Measurements from ENCODE around the gene EVI5.
"Not testable (repeated sequence)": the region's sequence is repeated elsewhere in the genome, so short reads cannot be mapped to it uniquely, and the experiment has no call there.

EVI5 gene

DNA sequence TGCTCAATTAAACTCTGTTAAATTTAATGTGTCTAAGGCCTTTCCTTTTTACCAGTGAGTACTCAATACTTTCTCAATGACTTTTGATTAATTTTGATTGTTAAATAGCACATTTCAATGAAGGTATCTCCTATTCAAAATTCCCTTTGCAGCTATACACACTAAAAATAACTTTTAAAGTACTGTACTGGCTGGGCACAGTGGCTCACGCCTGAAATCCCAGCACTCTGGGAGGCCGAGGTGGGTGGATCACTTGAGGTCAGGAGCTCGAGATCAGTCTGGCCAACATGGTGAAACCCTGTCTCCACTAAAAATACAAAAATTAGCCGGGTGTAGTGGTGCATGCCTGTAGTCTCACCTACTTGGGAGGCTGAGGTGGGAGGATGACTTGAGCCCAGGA lies 38.7 kb downstream of the EVI5 start:
- not testable (repeated sequence) for DNase-seq

DNA sequence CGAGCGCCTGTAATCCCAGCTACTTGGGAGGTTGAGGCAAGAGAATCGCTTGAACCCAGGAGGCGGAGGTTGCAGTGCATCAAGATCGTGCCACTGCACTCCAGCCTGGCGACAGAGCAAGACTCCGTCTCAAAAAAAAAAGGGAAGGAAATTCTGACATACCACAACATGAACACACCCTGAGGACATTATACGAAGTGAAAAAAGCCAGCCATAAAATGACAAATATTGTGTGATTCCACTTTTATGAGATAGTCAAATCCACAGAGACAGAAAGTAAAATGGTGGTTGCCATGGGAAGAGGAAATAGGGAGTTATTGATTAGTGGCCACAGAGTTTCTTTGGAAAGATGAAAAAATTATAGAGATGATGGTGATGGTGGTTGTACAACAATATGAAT lies 41.7 kb downstream of the EVI5 start:
- DNase-seq, result no peak

DNA sequence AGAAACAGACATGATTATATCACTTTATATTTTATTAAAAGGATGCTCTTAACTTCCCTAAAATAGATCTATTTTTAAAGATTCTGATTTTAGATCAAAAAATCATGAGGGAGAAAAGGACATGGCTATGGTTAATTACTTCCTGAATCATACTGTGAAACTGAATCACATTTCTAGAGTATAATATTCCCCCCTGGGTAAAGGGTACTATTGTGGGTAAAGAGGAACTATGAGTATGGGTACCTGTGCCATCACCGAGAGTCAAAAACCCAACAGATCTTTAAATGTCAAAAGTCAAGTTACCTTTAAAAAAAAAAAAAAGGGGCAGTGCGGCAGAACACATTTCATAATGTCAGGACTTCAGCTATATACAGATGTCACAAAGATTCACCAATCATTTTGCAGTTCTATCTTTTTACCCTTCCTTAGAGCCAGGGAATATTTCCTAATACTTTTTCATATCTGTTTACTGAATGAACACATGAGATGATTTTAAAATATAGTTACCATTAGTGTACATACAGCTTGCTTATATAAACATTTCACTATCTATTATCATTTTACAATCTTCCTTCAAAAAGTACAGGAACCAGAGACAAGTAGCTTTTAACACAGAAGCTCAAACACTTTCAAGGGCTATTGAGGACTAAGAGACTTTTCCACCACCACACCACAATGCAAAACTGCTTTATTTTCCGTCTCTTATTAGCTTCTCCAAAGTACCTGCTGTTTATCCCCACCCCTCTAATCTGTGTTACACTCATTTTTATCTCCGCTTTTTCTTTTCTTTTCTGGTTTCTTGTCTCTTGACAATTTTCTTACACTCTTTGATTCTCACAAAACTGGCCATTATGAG lies 45.0 kb downstream of the EVI5 start:
- DNase-seq, result no peak

DNA sequence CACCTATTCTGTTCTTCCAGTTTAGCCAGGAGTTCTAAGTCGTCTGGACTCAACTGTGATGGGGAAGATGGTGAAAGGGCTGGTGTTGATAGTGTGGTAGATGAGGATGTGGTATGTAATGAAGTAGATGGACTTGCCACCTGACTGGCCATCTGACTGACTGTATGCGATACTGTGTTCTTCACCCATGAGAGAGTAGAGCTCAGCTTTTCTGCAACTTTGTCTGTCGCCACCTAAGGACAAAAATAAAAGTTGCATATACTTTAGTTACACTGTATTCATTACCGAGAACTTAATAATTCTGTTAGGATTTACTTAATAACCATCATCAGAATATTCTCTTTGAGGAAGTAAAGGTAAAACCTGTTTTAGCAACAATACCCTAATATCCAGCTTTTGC lies 48.5 kb downstream of the EVI5 start:
- DNase-seq, result no peak

DNA sequence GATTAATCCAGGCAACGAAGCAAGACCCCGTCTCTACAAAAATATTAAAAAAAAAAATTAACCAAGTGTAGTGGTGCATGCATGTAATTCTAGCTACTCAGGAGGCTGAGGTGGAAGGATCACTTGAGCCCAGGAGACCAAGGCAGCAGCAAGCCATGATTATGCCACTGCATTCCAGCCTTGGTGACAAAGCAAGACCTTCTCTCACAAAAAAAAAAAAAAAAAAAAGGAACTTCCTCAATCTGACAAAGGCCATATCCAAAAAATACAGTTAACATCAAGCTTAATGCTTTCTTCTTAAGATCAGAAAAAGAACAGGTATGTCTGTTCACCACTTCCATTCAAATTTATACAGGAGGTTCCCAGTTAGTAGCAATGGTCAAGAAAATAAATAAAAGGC lies 54.4 kb downstream of the EVI5 start:
- DNase-seq, result no peak

DNA sequence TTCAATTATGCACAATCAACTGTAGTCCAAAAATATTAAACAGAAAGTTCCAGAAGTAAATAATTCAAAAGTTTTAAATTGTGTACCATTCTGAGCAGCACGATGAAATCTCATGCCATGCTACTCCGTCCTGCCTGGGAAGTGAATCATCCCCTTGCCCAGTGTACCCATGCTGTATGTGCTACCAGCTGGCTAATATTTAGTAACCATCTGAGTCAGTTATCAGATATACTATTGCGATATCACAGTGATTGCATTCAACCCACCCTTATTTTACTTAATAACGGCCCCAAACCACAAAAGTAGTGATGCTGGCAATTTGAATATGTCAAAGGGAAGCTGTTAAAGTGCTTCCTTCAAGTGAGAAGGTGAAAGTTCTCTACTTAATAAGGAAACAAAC lies 56.2 kb downstream of the EVI5 start:
- DNase-seq, result no peak

DNA sequence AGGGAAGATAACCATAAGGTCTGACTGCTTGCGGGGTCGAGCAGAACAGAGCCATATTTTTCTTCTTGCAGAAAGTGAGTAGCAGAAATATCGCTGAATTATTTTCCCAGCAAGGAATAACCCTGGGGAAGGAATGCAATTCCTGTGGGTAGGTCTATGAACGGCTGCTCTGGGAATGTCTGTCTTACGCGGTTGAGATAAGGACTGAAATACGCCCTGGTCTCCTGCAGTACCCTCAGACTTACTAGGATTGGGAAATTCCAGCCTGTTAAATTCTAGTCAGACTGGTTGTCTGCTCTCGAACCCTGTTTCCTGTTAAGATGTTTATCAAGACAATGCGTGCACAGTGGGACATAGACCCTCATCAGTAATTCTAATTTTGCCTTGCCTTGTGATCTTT lies 61.2 kb downstream of the EVI5 start:
- DNase-seq, result not testable (repeated sequence)

DNA sequence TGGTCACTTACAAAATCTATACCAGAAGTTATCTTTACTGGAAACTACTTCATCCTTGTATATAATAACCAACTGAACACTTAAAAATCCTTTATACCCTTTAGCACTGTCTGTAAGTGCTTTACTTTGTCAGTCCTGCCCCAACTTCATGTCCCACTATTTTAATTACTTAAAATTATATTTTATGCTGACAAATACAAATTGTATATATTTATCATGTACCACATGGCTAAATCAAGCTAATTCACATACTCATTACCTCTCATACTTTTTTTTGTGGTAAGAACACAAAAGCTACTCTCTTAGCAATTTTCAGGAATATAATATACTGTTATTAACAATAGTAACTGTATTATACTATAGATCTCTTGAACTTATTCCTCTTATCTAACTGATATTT lies 63.0 kb downstream of the EVI5 start:
- DNase-seq, result no peak

DNA sequence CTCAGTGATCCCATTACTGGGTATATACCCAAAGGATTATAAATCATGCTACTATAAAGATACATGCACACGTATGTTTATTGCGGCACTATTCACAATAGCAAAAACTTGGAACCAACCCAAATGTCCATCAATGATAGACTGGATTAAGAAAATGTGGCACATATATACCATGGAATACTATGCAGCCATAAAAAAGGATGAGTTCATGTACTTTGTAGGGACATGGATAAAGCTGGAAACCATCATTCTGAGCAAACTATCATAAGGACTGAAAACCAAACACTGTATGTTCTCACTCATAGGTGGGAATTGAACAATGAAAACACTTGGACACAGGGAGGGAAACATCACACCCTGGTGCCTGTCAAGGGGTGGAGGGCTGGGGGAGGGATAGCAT lies 63.8 kb downstream of the EVI5 start:
- DNase-seq, result not testable (repeated sequence)

DNA sequence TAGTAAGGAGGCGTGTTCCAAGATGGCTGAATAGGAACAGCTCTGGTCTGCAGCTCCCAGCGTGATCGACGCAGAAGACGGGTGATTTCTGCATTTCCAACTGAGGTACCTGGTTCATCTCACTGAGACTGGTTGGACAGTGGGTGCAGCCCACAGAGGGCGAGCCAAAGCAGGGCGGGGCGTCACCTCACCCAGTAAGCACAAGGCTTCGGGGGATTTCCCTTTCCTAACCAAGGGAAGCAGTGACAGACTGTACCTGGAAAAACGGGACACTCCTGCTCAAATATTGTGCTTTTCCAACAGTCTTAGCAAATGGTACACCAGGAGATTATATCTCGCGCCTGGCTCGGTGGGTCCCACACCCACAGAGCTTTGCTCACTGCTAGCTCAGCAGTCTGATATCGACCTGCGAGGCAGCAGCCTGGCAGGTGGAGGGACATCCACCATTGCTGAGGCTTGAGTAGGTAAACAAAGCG lies 69.4 kb downstream of the EVI5 start:
- not testable (repeated sequence) for DNase-seq

DNA sequence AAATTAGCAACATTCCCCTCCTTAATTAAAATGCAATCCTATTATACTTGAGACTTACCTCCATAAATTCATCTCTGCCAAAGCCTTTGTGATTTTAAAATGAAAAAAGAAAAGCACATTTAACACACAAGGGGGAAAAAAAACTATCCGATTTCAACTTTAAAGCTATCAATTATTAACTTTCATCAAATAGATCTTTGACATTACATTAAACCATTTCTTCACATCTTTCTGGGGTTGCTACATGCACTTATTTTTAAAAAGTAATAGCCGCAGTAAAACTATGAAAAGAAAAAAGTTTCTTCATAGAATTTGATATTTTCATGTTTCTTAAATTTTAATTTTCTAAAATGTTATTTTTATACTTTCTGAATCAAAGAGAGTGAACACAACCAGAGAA lies 71.0 kb downstream of the EVI5 start:
- no peak for DNase-seq

DNA sequence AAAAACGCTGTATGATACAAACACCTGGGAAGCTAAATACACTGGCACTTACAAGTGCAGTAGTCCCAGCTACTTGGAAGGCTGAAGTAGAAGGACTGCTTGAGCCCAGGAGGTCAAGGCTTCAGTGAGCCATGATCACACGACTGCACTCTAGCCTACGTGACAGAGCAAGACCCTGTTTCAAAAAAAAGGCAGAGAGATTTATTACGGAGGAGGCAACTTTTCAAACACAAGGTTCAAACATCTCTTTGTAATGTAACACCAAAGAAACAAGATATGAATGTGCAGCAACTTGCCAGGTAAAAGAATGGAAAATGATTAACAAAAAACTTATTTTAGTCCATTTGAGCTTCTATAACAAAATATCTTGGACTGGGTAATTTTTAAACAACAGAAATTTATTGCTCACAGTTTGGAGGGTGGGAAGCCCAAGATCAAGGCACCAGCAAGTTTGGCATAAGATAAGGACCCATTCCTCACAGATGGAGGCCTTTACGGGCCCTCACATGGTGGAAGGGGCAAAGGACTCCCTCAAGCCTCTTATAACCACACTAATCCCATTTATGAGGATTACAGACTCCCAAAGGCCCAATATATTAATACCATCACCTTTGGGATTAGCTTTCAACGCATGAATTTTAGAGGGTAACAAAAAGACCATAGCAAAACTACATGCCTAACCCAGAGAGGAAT lies 73.3 kb downstream of the EVI5 start:
- DNase-seq, result no peak

DNA sequence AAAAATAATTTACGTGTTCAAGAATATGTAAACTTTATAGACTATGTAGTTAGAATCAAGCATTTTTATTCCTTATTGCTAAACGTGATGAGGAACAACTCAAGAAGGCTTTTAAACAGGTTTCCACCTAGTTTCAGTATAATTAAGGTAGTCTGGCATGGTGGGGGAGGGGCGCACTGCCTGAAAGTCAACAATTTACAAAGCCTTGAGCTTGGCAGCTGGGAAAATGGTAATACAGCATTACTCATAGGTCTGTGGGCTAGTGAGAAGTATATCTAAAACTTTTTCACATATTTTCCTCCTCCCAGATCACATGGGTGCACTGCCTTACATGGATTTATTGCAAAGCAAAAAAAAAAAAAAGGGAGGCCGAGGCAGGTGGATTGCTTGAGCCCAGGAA lies 75.2 kb downstream of the EVI5 start:
- DNase-seq, result no peak

DNA sequence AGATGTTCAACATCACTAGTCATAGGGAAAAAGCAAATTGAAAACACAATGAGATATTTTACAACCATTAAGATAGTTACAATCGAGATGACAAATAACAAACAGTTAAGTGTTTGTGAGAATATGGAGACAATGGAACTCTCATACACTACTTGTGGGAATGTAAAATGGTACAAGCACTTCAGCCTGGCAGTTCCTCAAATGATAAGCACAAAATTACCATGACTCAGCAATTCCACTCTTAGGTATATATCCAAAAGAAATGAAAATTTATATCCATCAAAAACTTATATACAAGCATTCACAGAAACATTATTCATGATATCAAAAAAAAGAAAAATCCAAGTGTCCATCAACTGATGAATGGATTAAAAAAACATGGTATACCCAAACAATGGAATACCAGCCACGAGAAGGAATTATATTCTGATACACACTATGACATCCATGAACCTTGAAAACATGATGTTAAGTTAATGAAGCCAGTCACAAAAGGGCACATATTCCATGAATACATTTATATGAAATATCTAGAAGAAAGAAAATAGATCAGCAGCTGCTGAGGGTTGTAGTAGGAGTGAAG lies 76.4 kb downstream of the EVI5 start:
- no peak for DNase-seq

DNA sequence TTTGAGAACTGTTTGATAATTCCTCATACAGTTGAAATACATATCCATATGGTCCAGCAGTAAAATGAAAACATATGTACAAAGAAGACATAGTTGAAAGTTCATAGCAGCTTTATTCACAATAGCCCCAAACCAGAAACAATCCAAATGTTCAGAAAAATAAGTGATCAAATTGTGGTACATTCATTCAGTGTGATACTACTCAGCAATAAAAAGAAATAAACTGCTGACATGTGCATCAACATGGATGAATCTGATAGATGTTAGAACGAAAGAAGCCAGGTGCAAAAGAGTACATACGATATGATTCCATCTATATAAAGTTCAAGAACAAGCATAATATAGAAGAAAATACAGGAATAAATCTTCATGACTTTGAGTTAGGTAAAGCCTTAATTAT lies 77.2 kb downstream of the EVI5 start:
- no peak for DNase-seq

DNA sequence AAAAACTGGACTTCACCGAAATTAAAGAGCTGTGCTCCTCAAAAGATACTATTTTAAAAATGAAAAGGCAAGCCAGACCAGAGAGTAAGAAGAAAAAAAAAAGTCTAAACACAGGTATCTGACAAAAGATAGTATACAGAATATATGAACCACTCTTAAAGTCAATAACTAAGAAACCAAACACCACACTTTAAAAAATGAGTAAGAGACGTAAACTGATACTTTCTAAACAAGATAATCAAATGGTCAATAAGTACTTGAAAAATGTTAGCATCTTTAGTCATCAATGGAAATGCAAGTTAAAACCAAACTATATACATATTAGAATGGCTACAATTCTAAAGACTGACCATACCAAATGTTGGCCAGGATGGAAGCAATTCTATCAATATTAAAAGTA lies 77.6 kb downstream of the EVI5 start:
- no peak for DNase-seq

DNA sequence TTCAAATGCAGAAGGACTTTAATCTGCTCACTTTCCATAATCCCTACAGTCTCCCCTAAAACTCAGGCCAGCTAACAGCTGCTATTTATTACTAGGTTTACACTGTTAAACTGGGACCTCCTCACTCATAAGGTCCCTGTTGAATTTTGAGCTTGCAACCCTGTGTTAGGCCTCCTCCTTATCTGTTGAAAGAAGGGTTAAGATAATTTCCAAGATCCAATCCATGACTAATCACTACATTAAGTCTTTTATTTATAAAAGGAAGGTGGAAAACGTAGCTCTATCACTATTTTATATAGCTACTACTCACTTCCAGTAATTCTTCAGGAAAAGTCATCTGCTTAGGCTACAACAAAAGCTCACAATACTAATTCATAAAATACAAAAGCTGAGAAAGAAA lies 79.5 kb downstream of the EVI5 start:
- DNase-seq, result no peak

DNA sequence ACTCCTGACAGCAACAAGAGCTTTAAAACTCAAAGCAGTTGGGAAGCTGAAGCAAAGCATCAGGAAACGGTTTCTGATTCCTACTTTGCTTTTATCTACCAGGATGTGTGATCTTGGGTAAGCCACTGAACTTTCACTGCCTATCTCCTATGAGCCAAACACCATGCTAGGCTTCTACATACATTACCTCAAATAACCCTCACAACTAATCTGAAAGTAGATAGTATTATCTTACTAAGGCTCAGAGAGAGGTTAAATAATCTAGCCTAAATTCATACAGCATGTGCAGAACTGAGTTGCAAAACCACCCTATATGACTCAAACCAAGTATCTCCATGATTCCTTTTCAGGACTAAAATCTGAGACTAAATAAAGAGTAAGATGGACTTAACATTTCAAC lies 83.8 kb downstream of the EVI5 start:
- no peak for DNase-seq

DNA sequence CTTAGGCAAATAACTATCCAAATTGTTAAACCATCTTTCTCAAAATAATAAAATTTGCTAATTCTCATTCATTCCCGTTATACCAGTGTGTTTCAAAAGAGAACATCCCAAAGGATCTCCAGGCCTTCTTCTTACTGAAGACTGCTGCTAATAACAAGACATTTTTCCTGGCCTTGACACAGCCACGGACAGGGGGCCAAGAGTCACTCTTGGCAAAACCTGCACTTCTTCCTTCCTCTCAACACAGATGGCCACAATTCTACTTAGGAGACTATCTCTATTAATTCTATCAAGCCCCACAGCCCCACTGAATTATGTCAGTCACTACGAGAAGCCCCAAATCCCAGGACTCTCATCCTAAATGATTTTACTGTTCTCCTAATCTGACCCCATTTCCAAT lies 86.0 kb downstream of the EVI5 start:
- no peak for DNase-seq

DNA sequence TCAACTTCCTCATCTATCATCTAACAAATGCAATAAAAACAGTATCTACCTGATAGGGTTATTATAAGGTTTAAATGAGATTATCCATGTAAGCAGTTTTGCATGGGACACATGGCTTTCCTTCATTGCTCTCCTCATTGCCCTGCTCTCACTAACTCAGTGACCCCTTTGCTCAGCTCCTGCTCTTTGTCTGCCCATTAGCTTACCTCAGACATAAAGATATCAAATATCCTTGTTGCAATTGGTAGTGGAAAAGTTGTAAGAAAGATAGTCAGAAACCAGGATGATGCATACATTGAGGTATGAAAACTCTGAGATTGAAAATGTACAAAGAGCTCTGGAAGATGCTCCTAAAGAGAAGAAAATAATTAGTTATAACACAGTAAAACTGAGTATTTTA lies 89.8 kb downstream of the EVI5 start:
- DNase-seq, result no peak

DNA sequence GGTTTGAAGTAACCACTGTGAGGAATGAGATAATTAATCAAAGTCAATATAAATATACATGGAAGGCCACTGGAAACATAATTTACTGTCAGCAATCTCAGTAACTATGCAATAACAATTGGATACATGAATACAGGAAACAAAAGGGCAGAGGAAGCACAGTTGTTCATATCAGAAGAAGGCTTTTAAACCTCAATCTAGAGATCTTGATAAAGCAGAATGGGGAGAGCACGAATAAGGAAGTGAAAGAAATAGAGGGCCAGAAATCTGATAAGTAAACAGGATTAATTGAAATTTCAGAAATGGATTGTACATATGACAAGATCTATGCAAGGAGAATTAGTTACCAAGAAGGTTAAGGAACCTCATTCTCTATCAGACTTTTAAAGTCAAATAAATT lies 93.0 kb downstream of the EVI5 start:
- DNase-seq, result no peak

DNA sequence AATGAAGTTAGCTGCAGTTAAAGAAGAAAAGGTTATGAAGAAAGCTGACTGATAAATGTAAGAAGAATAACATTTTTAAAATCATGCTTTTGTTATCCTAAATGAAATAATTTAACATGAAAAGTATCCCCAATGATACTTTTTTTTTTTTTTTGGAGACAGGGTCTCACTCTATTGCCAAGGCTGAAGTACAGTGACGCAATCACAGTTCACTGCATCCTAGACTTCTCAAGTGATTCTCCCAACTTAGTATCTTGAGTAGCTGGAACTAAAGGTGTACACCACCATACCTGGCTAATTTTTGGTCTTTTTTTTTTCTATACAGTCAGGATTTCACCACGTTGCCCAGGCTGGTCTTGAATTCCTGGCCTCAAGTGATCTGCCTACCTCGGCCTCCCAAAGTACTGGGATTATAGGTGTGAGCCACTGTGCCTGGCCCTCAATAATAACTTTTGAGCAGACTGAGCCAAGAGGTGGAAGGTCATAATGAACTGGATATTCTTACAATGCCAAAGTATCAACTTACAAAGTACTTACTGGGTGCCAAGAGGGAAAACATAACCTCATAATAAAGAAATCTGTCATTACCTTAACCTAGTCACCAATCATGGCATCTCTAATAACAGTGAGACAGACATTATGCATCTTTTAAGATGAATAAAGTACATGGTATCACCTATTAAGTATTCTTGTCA lies 94.5 kb downstream of the EVI5 start:
- no peak for DNase-seq

DNA sequence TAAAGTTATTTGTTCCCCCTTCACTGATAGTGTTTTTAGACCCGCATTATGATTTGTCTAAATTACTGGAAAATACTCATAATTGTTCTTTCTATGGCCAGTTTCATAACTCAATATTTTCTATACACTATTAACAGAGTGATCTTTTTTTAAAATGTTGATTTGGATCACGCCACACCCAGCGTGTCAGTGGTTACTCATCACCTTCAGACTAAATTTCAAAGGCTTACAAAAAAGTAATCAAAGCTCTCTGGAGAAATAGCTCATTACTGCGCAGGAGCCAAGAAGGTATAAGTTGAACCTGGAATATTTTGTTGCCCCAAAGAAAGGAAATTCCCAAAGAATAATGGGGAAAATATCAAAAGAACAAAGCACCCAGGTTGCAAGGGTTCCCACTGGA lies 104.9 kb downstream of the EVI5 start:
- DNase-seq, result no peak

DNA sequence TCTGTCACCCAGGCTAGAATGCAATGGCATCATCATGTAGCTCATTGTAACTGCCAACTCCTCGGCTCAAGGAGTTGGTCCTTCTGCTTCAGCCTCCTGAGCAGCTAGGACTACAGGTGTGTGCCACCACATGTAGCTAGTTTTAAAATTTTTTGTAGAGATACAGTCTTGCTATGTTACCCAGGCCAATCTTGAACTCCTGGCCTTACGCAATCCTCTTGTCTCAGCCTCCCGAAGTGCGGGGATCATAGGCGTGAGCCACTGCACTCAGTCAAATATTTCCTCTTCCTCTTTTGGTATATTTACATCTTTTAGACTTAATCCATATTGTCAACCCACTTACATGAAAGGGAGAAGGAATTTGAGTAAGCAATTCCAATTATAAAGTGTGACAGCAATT lies 121.1 kb downstream of the EVI5 start:
- DNase-seq, result no peak
